SK-N-DZ (cell line): ENCODE results near the gene GAGE10.
"Not testable (repeated sequence)": the region's sequence is repeated elsewhere in the genome, so short reads cannot be mapped to it uniquely, and the experiment has no call there.

Experiments
- DNase-seq: peaks from one replicate; pipeline ENCODE4 v3.0.0-alpha.2; 2015; ENCODE audit warnings: low spot score

Gene GAGE10

GRCh38 chrX:49322266-49322665, 18.8 kb downstream of the GAGE10 start:
- DNase-seq: not testable (repeated sequence)

- not testable (repeated sequence) for DNase-seq
Observed at GRCh38 chrX:49323735-49324134, 20.3 kb downstream of the GAGE10 start.

- DNase-seq: not testable (repeated sequence)
Observed at GRCh38 chrX:49330421-49330820, 27.0 kb downstream of the GAGE10 start.

GRCh38 chrX:49331282-49331681, 27.8 kb downstream of the GAGE10 start, which contains the start of gene GAGE13:
Gene GAGE13 (plus strand): TSS chrX:49331582. CDS start chrX:49332738, 1,156 bp downstream.
- not testable (repeated sequence) for DNase-seq

GRCh38 chrX:49331841-49332240, 28.4 kb downstream of the GAGE10 start:
- DNase-seq: not testable (repeated sequence)

GRCh38 chrX:49341449-49341848, 38.0 kb downstream of the GAGE10 start:
- DNase-seq: not testable (repeated sequence)

- not testable (repeated sequence) for DNase-seq
Observed at GRCh38 chrX:49344496-49345175, 41.2 kb downstream of the GAGE10 start.

- not testable (repeated sequence) for DNase-seq
Observed at GRCh38 chrX:49345402-49345801, 42.0 kb downstream of the GAGE10 start.

GRCh38 chrX:49346150-49346549, 42.7 kb downstream of the GAGE10 start:
- peak; percentile 6 for DNase-seq
